PC-3 (cell line): Measurements from ENCODE around the gene UMAD1. TPM values are rescaled to one million over a fixed set of nuclear protein-coding genes. Genes with fewer than 3 reads are reported as not detected.

Source experiments
- ATAC-seq: fragments of 200-7000 bp; cut with Tn5 transposase; 2 replicates; pipeline ENCODE4 v1.9.1; 2020; ENCODE audit warnings: mild to moderate bottlenecking, moderate library complexity
- BruUV-seq: library from RNA; stranded (reverse); fragments of 400-500 nt; replicated peaks from 2 replicates; lab custom pipeline; 2021; lab: Mats Ljungman, UMichigan
- CTCF ChIA-PET: fragments of 300-600 bp; sonication (Branson Sonifier 250); formaldehyde crosslinking; loops from one replicate; lab custom pipeline; 2022; ENCODE audit warnings: antibody characterized with exemption; lab: Charles Lee
- POLR2A ChIA-PET: fragments of 300-600 bp; sonication (Branson Sonifier 250); formaldehyde crosslinking; loops from one replicate; lab custom pipeline; 2022; ENCODE audit warnings: antibody characterized with exemption; ENCODE audit not compliant: unreplicated experiment; lab: Charles Lee
- DNase-seq: peaks from one replicate; pipeline ENCODE4 v3.0.0-alpha.2; 2015
- H2AFZ ChIP-seq: fragments of 300-600 bp; sonication (generic); 2 replicates; pipeline ENCODE4 v1.6.0; 2016; ENCODE audit warnings: antibody characterized with exemption, low read length
- H3F3A ChIP-seq: fragments of 300-600 bp; sonication (generic); one replicate; pipeline ENCODE4 v1.6.0; 2017; ENCODE audit warnings: antibody characterized with exemption, low read length, control low read depth, mild to moderate bottlenecking; ENCODE audit not compliant: unreplicated experiment
- H3K27ac ChIP-seq: fragments of 300-600 bp; sonication (generic); 2 replicates; pipeline ENCODE4 v1.5.1; 2016; ENCODE audit warnings: mild to moderate bottlenecking, low read length
- H3K27me3 ChIP-seq: fragments of 300-600 bp; sonication (generic); 2 replicates; pipeline ENCODE4 v1.6.1; 2016; ENCODE audit warnings: low read length, mixed read lengths
- H3K36me3 ChIP-seq: fragments of 300-600 bp; sonication (generic); 2 replicates; pipeline ENCODE4 v1.6.1; 2016; ENCODE audit warnings: low read depth, mixed run types, low read length, mixed read lengths
- H3K4me1 ChIP-seq: fragments of 300-600 bp; sonication (generic); 2 replicates; pipeline ENCODE4 v1.5.1; 2016; ENCODE audit warnings: low read length; ENCODE audit not compliant: insufficient read depth
- H3K4me2 ChIP-seq: fragments of 300-600 bp; sonication (generic); 2 replicates; pipeline ENCODE4 v1.6.0; 2016; ENCODE audit warnings: low read length
- H3K4me3 ChIP-seq: fragments of 300-600 bp; sonication (generic); 2 replicates; pipeline ENCODE4 v1.5.1; 2016; ENCODE audit warnings: mild to moderate bottlenecking, low read length, mixed read lengths
- H3K79me2 ChIP-seq: fragments of 300-600 bp; sonication (generic); 2 replicates; pipeline ENCODE4 v1.6.1; 2017; ENCODE audit warnings: low read length, mixed read lengths
- H3K9ac ChIP-seq: fragments of 300-600 bp; sonication (generic); 2 replicates; pipeline ENCODE4 v1.6.0; 2016; ENCODE audit warnings: mild to moderate bottlenecking, low read length
- H3K9me2 ChIP-seq: fragments of 300-600 bp; sonication (generic); replicated peaks from 2 replicates; pipeline ENCODE4 v1.6.1; 2016; ENCODE audit warnings: mixed run types, low read length, mixed read lengths
- H3K9me3 ChIP-seq: fragments of 300-600 bp; sonication (generic); 2 replicates; pipeline ENCODE4 v1.6.1; 2016; ENCODE audit warnings: low read length, mixed read lengths
- H4K20me1 ChIP-seq: fragments of 300-600 bp; sonication (generic); 2 replicates; pipeline ENCODE4 v1.6.1; 2016; ENCODE audit warnings: low read length, mixed read lengths
- EZH2 ChIP-seq: fragments of 300-600 bp; sonication (generic); IDR thresholded peaks from one replicate; pipeline ENCODE4 v1.6.1; 2017; ENCODE audit warnings: antibody characterized with exemption, mild to moderate bottlenecking, low read length; ENCODE audit not compliant: unreplicated experiment
- EZH2phosphoT487 ChIP-seq: fragments of 300-600 bp; sonication (generic); IDR thresholded peaks from 2 replicates; pipeline ENCODE4 v1.6.1; 2018; ENCODE audit warnings: mild to moderate bottlenecking, antibody characterized with exemption, low read length, borderline replicate concordance
- intact Hi-C: fragments of 100-400 bp; cut with micrococcal nuclease; formaldehyde crosslinking; loops from 2 replicates; pipeline ENCODE4 v1.9.0; 2023
- total RNA-seq: library from RNA; depleted of rRNA; stranded (reverse); fragments of >200 nt; gene quantifications from 2 replicates; pipeline ENCODE4 v1.2.3, GENCODE V29; 2014
- TF ChIP-seq, protein P1 (sequence below): fragments of 300-600 bp; sonication (generic); conservative IDR thresholded peaks from 2 replicates; pipeline ENCODE4 v1.5.1; 2017; ENCODE audit warnings: antibody characterized with exemption, low read depth, mild to moderate bottlenecking, low read length

UMAD1 gene
- total RNA-seq, 1 experiment from 2014 or later: 8.9 TPM

- CTCF ChIA-PET: no interaction called here
- ATAC-seq: peak; percentile 17
- Histone ChIP-seq H3K27ac (peak overlapping the region; percentile 50), H3K36me3 (no peaks in the 10 kb centered on the region), H3K9me3 (no peaks in the 10 kb centered on the region), H3K4me2 (peak overlapping the region; percentile 92), H3K9me2 (no peaks in the 10 kb centered on the region), H3K79me2 (peaks cover 49% of the 10 kb centered on the region), H3K4me1 (peaks cover 20% of the 10 kb centered on the region; the same call in 1 of the 2 replicates), H3K27me3 (no peaks in the 10 kb centered on the region), H3K9ac (peak overlapping the region; percentile 77), H3K4me3 (peak overlapping the region; percentile 83), H3F3A (no peaks in the 10 kb centered on the region), H2AFZ (peak overlapping the region; percentile 86), H4K20me1 (no peaks in the 10 kb centered on the region)
- BruUV-seq: TSS peak; percentile 74
- DNase-seq: peak; percentile 8
- no peak for TF ChIP-seq EZH2phosphoT487
- TF ChIP-seq, protein P1, sequence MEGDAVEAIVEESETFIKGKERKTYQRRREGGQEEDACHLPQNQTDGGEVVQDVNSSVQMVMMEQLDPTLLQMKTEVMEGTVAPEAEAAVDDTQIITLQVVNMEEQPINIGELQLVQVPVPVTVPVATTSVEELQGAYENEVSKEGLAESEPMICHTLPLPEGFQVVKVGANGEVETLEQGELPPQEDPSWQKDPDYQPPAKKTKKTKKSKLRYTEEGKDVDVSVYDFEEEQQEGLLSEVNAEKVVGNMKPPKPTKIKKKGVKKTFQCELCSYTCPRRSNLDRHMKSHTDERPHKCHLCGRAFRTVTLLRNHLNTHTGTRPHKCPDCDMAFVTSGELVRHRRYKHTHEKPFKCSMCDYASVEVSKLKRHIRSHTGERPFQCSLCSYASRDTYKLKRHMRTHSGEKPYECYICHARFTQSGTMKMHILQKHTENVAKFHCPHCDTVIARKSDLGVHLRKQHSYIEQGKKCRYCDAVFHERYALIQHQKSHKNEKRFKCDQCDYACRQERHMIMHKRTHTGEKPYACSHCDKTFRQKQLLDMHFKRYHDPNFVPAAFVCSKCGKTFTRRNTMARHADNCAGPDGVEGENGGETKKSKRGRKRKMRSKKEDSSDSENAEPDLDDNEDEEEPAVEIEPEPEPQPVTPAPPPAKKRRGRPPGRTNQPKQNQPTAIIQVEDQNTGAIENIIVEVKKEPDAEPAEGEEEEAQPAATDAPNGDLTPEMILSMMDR: no peak
- TF ChIP-seq EZH2: no peak
- POLR2A ChIA-PET: interaction anchor here (0.6 to 1.0 kb wide), 3 partner anchors 55 to 430 kb away, joined by 3 to 6 read pairs (median 4); no protein-coding TSS in a partner anchor
- intact Hi-C loops: loop anchor here (1.0 to 5.0 kb wide), 7 partner anchors 40 to 356 kb away; partner anchors contain the start of genes GLCCI1 and MIOS
These were observed 644 bp downstream of the UMAD1 start for GRCh38 chr7:7641129-7641663.

DNA sequence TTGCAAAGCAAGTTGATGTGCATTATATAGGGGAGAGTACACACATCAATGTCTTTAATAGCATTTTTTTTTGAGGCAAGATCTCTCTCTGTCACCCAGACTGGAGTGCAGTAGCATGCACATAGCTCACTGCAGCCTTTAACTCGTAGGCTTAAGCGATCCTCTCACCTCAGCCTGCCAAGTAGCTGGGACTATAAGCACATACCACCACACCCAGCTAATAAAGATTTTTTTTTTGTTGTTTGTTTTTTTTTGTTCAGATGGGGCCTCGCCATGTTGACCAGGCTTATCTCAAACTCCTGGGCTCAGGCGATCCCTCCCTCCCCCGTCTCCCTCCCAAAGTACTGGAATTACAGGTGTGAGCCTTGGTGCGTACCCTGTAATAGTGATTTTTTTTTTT is 1.5 kb downstream of the UMAD1 start:
- H3K9me3 ChIP-seq: no peaks in the 10 kb centered on the region
- intact Hi-C loops: loop anchor here (5.0 kb wide), 3 partner anchors 90 to 355 kb away; no protein-coding TSS in a partner anchor
- no peaks in the 10 kb centered on the region for H3K36me3 ChIP-seq
- H3K27me3 ChIP-seq: no peaks in the 10 kb centered on the region
- TF ChIP-seq, protein P1: no peak
- TF ChIP-seq EZH2: no peak
- no peak for TF ChIP-seq EZH2phosphoT487
- no peaks in the 10 kb centered on the region for H4K20me1 ChIP-seq
- peak overlapping the region; percentile 77 for H3K9ac ChIP-seq
- peak; percentile 40 for DNase-seq
- POLR2A ChIA-PET: interaction anchor here (0.5 to 0.7 kb wide), 3 partner anchors 10 to 120 kb away, joined by 4 to 9 read pairs (median 4); no protein-coding TSS in a partner anchor
- peak overlapping the region; percentile 92 for H3K4me2 ChIP-seq
- H3K9me2 ChIP-seq: no peaks in the 10 kb centered on the region
- CTCF ChIA-PET: no interaction called here
- H3K79me2 ChIP-seq: peaks cover 49% of the 10 kb centered on the region
- peak; percentile 19 for ATAC-seq
- peaks cover 20% of the 10 kb centered on the region; the same call in 1 of the 2 replicates for H3K4me1 ChIP-seq
- H3F3A ChIP-seq: no peaks in the 10 kb centered on the region
- peak overlapping the region; percentile 83 for H3K4me3 ChIP-seq
- BruUV-seq: no TSS peak
- H3K27ac ChIP-seq: no peak overlapping the region
- peak overlapping the region; percentile 86; the same call in 1 of the 2 replicates for H2AFZ ChIP-seq

- POLR2A ChIA-PET: no interaction called here
- H3F3A ChIP-seq: no peaks in the 10 kb centered on the region
- TF ChIP-seq EZH2phosphoT487: no peak
- TF ChIP-seq, protein P1: no peak
- TF ChIP-seq EZH2: no peak
- H4K20me1 ChIP-seq: no peaks in the 10 kb centered on the region
- no peak overlapping the region for H3K4me3 ChIP-seq
- H3K9me2 ChIP-seq: no peaks in the 10 kb centered on the region
- intact Hi-C loops: no loop called here
- no peaks in the 10 kb centered on the region for H3K9me3 ChIP-seq
- H3K4me1 ChIP-seq: peaks cover 10% of the 10 kb centered on the region
- H3K36me3 ChIP-seq: no peaks in the 10 kb centered on the region
- CTCF ChIA-PET: no interaction called here
- H2AFZ ChIP-seq: no peak overlapping the region
- no TSS peak for BruUV-seq
- H3K27me3 ChIP-seq: no peaks in the 10 kb centered on the region
- no peak for DNase-seq
- H3K4me2 ChIP-seq: no peak overlapping the region
- H3K27ac ChIP-seq: no peak overlapping the region
- no peak for ATAC-seq
- no peak overlapping the region for H3K9ac ChIP-seq
- peaks cover 47% of the 10 kb centered on the region for H3K79me2 ChIP-seq
These were observed 7.0 kb downstream of the UMAD1 start for GRCh38 chr7:7647495-7648036.
